ENCODE data around the gene IPO4.

IPO4 gene

DNA sequence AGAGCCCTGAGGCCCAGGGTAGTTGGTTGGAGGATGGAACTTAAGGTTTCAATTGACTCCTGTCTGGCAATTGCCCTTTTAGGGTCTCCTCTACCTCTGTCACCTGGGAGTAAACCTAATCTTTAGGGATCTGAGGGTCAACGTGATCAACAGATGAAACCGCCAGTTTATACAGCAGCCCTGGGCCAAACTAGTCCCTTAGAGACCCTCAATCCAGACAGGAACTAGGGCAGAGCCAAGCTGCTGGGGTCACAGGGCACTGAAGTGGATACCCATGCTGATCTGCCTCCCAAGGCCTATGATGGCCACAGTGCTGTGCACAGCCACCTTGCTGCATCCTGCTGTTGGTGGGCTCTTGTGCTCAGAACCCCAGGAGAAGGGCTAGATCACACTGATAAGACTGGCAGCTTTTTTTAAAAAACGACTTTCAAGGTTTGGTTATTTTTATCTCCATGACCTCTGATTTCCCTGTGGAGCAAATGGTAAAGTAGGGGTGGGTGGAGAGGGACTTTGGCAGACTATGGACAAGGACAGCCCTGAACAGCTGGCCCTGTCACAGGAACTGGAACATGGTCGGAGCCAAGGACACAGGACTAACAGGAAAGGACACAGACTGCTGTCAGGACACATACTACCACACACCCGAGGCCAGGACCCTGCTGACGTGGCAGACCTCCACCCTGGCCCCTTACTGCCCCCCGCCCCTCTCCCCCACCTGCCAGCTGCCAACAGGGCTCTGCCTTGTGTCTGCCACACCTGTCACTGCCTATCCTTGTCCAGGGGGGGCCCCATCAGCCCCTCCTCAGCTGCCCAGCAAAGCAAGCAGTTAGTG lies 57.7 kb downstream of the IPO4 start:
- FAIRE-seq = no peak

DNA sequence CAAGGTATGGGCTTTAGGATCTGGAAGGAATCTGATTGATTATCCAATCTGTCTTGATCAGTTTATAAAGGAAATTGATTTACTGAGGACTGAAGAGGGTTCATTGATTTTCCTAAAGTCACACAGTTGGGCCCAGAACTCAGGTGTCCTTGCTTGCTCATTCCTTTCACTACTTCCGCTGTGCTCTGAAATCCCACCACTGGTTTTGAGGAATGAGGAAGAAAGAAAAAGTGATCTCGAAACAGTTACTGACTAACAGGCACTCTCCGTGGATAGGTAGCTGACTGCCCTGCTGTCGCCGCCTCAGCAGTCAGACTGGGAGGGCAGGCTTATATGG lies 58.3 kb downstream of the IPO4 start, which contains the start of gene FITM1:
FITM1 (plus strand) TSS at position 280 of the 337 bp plus-strand sequence. CDS start 905 bp downstream, outside the sequence.
- no peak for FAIRE-seq

Data from G401.6 (cell line).